Transverse colon (tissue), 4 donors: ENCODE data around the gene SLC22A1. TPM values are rescaled to one million over a fixed set of nuclear protein-coding genes. Genes with fewer than 3 reads are reported as not detected.

ENCODE experiments used
- DNase-seq: peaks from one replicate; pipeline ENCODE4 v3.0.0-alpha.2; 2019
- H3K27ac ChIP-seq, 4 donors: fragments of 200-600 bp; sonication (generic); 2 replicates each; pipeline ENCODE4 v1.5.1; 2016 to 2018; ENCODE audit warnings: inconsistent platforms in 4 of 4
- H3K27me3 ChIP-seq: fragments of 200-600 bp; sonication (generic); 2 replicates; pipeline ENCODE4 v1.5.1; 2017; ENCODE audit warnings: inconsistent platforms
- H3K36me3 ChIP-seq, 4 donors: fragments of 200-600 bp; sonication (generic); 2 replicates each; pipeline ENCODE4 v1.5.1; 2017 to 2019; ENCODE audit warnings: inconsistent platforms in 4 of 4
- H3K4me1 ChIP-seq, 4 donors: fragments of 200-600 bp; sonication (generic); 2 replicates each; pipeline ENCODE4 v1.5.1; 2017 to 2020; ENCODE audit warnings: inconsistent platforms in 4 of 4
- H3K4me3 ChIP-seq, 4 donors: fragments of 200-600 bp; sonication (generic); 1 replicate in 1 of 4; 2 replicates in 3 of 4; pipeline versions ENCODE4 v1.5.1 to v1.6.1; 2017 to 2019; ENCODE audit warnings: inconsistent platforms in 4 of 4
- H3K9me3 ChIP-seq, 2 donors: fragments of 200-600 bp; sonication (generic); 2 replicates each; pipeline ENCODE4 v1.5.1; 2017 to 2019; ENCODE audit warnings: inconsistent platforms in 2 of 2
- CTCF ChIP-seq, 5 experiments: fragments of 200-600 bp in 3 of 5; fragments of 450-650 bp in 2 of 5; sonication (generic) in 3 of 5; IDR thresholded peaks; 1 replicate in 2 of 5; 2 replicates in 3 of 5; pipeline ENCODE4 v1.5.1; 2016 to 2017; ENCODE audit warnings: antibody characterized with exemption in 5 of 5, inconsistent platforms in 3 of 5, mild to moderate bottlenecking in 2 of 5, moderate library complexity in 1 of 5
- EP300 ChIP-seq: sonication (generic); formaldehyde crosslinking; IDR thresholded peaks from one replicate; pipeline ENCODE4 v1.6.1; 2017; ENCODE audit warnings: antibody characterized with exemption, low read depth
- POLR2A ChIP-seq: fragments of 450-650 bp; IDR thresholded peaks from one replicate; pipeline ENCODE4 v1.6.1; 2016; ENCODE audit warnings: antibody characterized with exemption, mild to moderate bottlenecking, moderate library complexity
- POLR2AphosphoS5 ChIP-seq, 3 donors: sonication (generic); formaldehyde crosslinking; IDR thresholded peaks; one replicate each; pipeline ENCODE4 v1.6.1; 2016; ENCODE audit warnings: antibody characterized with exemption in 3 of 3
- WGBS, 2 donors: methylation state at CpG; one replicate each; pipeline ENCODE4 v1.1.5; 2018; ENCODE audit warnings: low coverage in 1 of 2; 5-methylcytosine and 5-hydroxymethylcytosine counted together
- in situ Hi-C, 4 donors: fragments of 200-750 bp; cut with MboI; loops; one replicate each; pipeline versions ENCODE4 v1.15.0 to v1.15.1; 2017; ENCODE audit warnings: low sequenced_read_pairs in 3 of 4, low pct_ligation_motif_present in 1 of 4, low pct_unique_long_range_greater_than_20kb in 1 of 4
- intact Hi-C: fragments of 100-400 bp; cut with DNase I; formaldehyde crosslinking; loops from one replicate; pipeline ENCODE4 v1.15.1; 2023; ENCODE audit warnings: low total_unique reads
- total RNA-seq, 4 donors: library from RNA; depleted of rRNA; stranded (reverse); fragments of >200 nt; gene quantifications; one replicate each; pipeline ENCODE4 v1.1.0, GENCODE V29; 2016

Gene SLC22A1
- total RNA-seq, 4 donors from 2014 or later: 0.40 to 1.7 (median 0.55) TPM; not detected in 1

GRCh38 chr6:160077526-160077925 lies 44.1 kb upstream of the SLC22A1 start:
- intact Hi-C loops: no loop called here
- no peak overlapping the region for H3K4me3 ChIP-seq
- TF ChIP-seq EP300 (no peak), POLR2A (no peak), POLR2AphosphoS5 (IDR thresholded peaks at IDR 0.05) (no peak), CTCF (IDR thresholded peaks at IDR 0.05) (no peak)
- in situ Hi-C loops: no loop called here
- no peak for DNase-seq
- WGBS, 2 donors: 76 to 85% methylated on average over 2 of the region's 2 CpGs
- H3K27me3 ChIP-seq: no peaks in the 10 kb centered on the region
- no peaks in the 10 kb centered on the region for H3K9me3 ChIP-seq
- no peak overlapping the region for H3K27ac ChIP-seq
- H3K36me3 ChIP-seq: peaks cover 0 to 63% (median 16%) of the 10 kb centered on the region in 4 donors
- H3K4me1 ChIP-seq: no peaks in the 10 kb centered on the region

DNA sequence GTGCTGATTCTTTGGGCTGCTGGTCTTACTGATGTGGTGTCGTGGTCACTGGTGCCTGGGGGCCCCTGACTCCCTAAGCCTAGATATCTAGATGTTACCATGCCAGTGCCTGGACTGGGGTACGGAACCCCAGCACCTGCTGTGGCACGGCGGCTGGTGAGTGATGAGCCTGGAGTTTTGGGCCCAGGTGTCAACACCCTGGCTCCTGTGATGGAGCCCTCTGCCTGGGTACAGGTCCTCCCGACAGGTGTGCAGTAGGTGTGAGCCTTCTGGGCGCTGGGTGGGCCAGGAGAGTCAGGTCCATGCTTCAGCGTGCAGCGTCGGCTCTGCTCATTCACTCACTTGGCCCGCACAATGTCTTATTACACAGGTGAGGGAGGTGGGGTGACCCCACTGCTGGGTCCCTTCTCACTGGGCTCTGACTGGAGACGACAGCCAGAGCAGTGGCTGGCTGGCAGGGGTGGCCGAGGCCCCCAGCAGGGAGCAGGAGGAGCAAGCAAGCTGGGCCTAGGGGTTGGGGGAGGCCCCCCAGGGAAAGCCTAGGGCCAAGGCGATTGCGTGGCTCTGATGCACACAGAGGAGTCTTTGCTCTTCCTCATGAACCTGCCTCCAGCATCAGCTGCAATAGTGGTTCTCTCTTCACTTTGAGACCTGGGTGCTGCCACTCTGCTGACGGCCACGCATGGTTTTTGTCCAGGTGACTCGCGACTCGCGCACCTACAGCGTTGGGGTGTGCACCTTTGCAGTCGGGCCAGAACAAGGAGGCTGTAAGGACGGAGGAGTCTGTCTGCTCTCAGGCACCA lies 42.5 kb upstream of the SLC22A1 start:
- no peak for TF ChIP-seq EP300
- TF ChIP-seq POLR2AphosphoS5 (IDR thresholded peaks at IDR 0.05): no peak
- TF ChIP-seq CTCF (IDR thresholded peaks at IDR 0.05): no peak
- no peak for TF ChIP-seq POLR2A
- in situ Hi-C loops: no loop called here
- Histone ChIP-seq H3K9me3 (no peaks in the 10 kb centered on the region), H3K27ac (no peak overlapping the region), H3K4me3 (no peak overlapping the region), H3K36me3 (peaks cover 0 to 58% (median 13%) of the 10 kb centered on the region in 4 donors), H3K27me3 (no peaks in the 10 kb centered on the region), H3K4me1 (no peaks in the 10 kb centered on the region)
- intact Hi-C loops: no loop called here
- DNase-seq: no peak
- WGBS, 2 donors: 97% methylated on average over 23 of the region's 23 CpGs; no CpG with 5 or more reads in 1 of the 2 donors

- H3K4me1 ChIP-seq: no peaks in the 10 kb centered on the region
- DNase-seq: no peak
- WGBS, 2 donors: 95 to 100% methylated on average over 2 to 12 of the region's 12 CpGs
- no peak overlapping the region for H3K4me3 ChIP-seq
- H3K9me3 ChIP-seq: no peaks in the 10 kb centered on the region
- H3K27ac ChIP-seq: no peak overlapping the region
- H3K27me3 ChIP-seq: no peaks in the 10 kb centered on the region
- H3K36me3 ChIP-seq: peaks cover 0 to 58% (median 15%) of the 10 kb centered on the region in 4 donors
- intact Hi-C loops: no loop called here
- in situ Hi-C loops: loop anchor here in 1 of 4 donors (10.0 kb wide), 1 partner anchor 375 kb away; no protein-coding TSS in a partner anchor
- TF ChIP-seq EP300: no peak
- no peak for TF ChIP-seq POLR2A
- TF ChIP-seq CTCF (IDR thresholded peaks at IDR 0.05): no peak
- no peak for TF ChIP-seq POLR2AphosphoS5 (IDR thresholded peaks at IDR 0.05)
These were observed 42.0 kb upstream of the SLC22A1 start for GRCh38 chr6:160079686-160080043.

DNA sequence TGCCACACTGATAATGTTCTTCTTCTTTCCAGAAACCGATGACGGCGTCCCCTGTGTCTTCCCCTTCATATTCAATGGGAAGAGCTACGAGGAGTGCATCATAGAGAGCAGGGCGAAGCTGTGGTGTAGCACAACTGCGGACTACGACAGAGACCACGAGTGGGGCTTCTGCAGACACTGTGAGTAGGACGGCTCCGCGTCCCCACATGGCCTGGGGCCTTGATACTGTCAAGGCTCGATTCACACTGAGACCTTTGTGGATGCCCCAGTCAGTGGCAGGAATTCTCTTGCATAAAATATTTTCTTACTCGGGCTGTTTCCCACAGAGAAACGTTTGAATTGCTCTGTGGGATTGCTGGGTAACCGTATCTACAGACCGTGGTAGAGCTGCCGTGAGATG lies 41.5 kb upstream of the SLC22A1 start:
- Histone ChIP-seq H3K27me3 (no peaks in the 10 kb centered on the region), H3K9me3 (no peaks in the 10 kb centered on the region), H3K27ac (no peak overlapping the region), H3K4me3 (no peak overlapping the region), H3K4me1 (peaks cover 0 to 4% (median 1%) of the 10 kb centered on the region in 4 donors), H3K36me3 (peaks cover 0 to 58% (median 18%) of the 10 kb centered on the region in 4 donors)
- in situ Hi-C loops: loop anchor here in 1 of 4 donors (10.0 kb wide), 1 partner anchor 375 kb away; no protein-coding TSS in a partner anchor
- TF ChIP-seq POLR2A (no peak), EP300 (no peak), POLR2AphosphoS5 (IDR thresholded peaks at IDR 0.05) (no peak), CTCF (IDR thresholded peaks at IDR 0.05) (no peak)
- no peak for DNase-seq
- intact Hi-C loops: no loop called here
- 97% methylated on average over 17 of the region's 17 CpGs; no CpG with 5 or more reads in 1 of the 2 donors for WGBS, 2 donors
